Endothelial cell (in vitro differentiated cells): ENCODE results near the gene SYNJ2. TPM values are rescaled to one million over a fixed set of nuclear protein-coding genes. Genes with fewer than 3 reads are reported as not detected.

Experiments
- DNase-seq: peaks from one replicate; pipeline ENCODE4 v3.0.0; 2021; ENCODE audit warnings: low spot score
- H3K27ac Mint-ChIP-seq: one replicate; pipeline ENCODE4 v1.8.0; 2021; ENCODE audit warnings: mixed read lengths, inconsistent platforms; ENCODE audit not compliant: unreplicated experiment
- H3K27me3 Mint-ChIP-seq: one replicate; pipeline ENCODE4 v1.8.0; 2021; ENCODE audit warnings: mild to moderate bottlenecking, moderate library complexity, mixed read lengths, inconsistent platforms; ENCODE audit not compliant: unreplicated experiment
- H3K36me3 Mint-ChIP-seq: one replicate; pipeline ENCODE4 v1.8.0; 2021; ENCODE audit warnings: mild to moderate bottlenecking, low read depth, mixed read lengths, inconsistent platforms; ENCODE audit not compliant: unreplicated experiment
- H3K4me1 Mint-ChIP-seq: one replicate; pipeline ENCODE4 v1.8.0; 2021; ENCODE audit warnings: mild to moderate bottlenecking, mixed read lengths, inconsistent platforms; ENCODE audit not compliant: unreplicated experiment
- H3K4me3 Mint-ChIP-seq: one replicate; pipeline ENCODE4 v1.8.0; 2021; ENCODE audit warnings: mild to moderate bottlenecking, mixed read lengths, inconsistent platforms; ENCODE audit not compliant: unreplicated experiment
- H3K9me3 Mint-ChIP-seq: one replicate; pipeline ENCODE4 v1.8.0; 2021; ENCODE audit warnings: mixed read lengths, inconsistent platforms; ENCODE audit not compliant: unreplicated experiment
- CTCF ChIP-seq: fragments of 200-600 bp; sonication (generic); IDR thresholded peaks from one replicate; pipeline ENCODE4 v1.5.0; 2021; ENCODE audit warnings: antibody characterized with exemption; ENCODE audit not compliant: unreplicated experiment
- total RNA-seq: library from RNA; stranded (reverse); fragmentation: NEBNext Ultra II Directional; extraction: Animal tissue kit (Norgen Biotek cat#: 25700); gene quantifications from one replicate; pipeline ENCODE4 v1.2.1, GENCODE V29; 2021; ENCODE audit not compliant: unreplicated experiment

The SYNJ2 gene
- total RNA-seq, 1 donor from 2014 or later = 33.7 TPM

- no peak for DNase-seq
- no peak for TF ChIP-seq CTCF
- H3K9me3 Mint-ChIP-seq = peaks cover 8% of the 10 kb centered on the region
- H3K27ac Mint-ChIP-seq = no peak overlapping the region
- H3K4me1 Mint-ChIP-seq = peaks cover 65% of the 10 kb centered on the region
- H3K36me3 Mint-ChIP-seq = peaks cover 29% of the 10 kb centered on the region
- peaks cover 2% of the 10 kb centered on the region for H3K27me3 Mint-ChIP-seq
- H3K4me3 Mint-ChIP-seq = no peak overlapping the region
Observed at GRCh38 chr6:158017621-158018040, 36.0 kb downstream of the SYNJ2 start.

- H3K27me3 Mint-ChIP-seq = peaks cover 2% of the 10 kb centered on the region
- DNase-seq = no peak
- no peak overlapping the region for H3K4me3 Mint-ChIP-seq
- H3K4me1 Mint-ChIP-seq = peaks cover 65% of the 10 kb centered on the region
- H3K27ac Mint-ChIP-seq = no peak overlapping the region
- H3K36me3 Mint-ChIP-seq = peaks cover 29% of the 10 kb centered on the region
- TF ChIP-seq CTCF = no peak
- H3K9me3 Mint-ChIP-seq = peaks cover 8% of the 10 kb centered on the region
Observed at GRCh38 chr6:158018041-158018771, 36.5 kb downstream of the SYNJ2 start.

GRCh38 chr6:158018851-158019361, 37.2 kb downstream of the SYNJ2 start:
- H3K9me3 Mint-ChIP-seq = peaks cover 1% of the 10 kb centered on the region
- H3K27ac Mint-ChIP-seq = no peak overlapping the region
- H3K36me3 Mint-ChIP-seq = peaks cover 23% of the 10 kb centered on the region
- H3K4me1 Mint-ChIP-seq = peaks cover 67% of the 10 kb centered on the region
- no peak for DNase-seq
- peaks cover 2% of the 10 kb centered on the region for H3K27me3 Mint-ChIP-seq
- no peak for TF ChIP-seq CTCF
- no peak overlapping the region for H3K4me3 Mint-ChIP-seq

- peaks cover 66% of the 10 kb centered on the region for H3K4me1 Mint-ChIP-seq
- H3K4me3 Mint-ChIP-seq = peak overlapping the region; percentile 75
- TF ChIP-seq CTCF = no peak
- H3K9me3 Mint-ChIP-seq = no peaks in the 10 kb centered on the region
- H3K36me3 Mint-ChIP-seq = peaks cover 19% of the 10 kb centered on the region
- peaks cover 3% of the 10 kb centered on the region for H3K27me3 Mint-ChIP-seq
- no peak for DNase-seq
- H3K27ac Mint-ChIP-seq = no peak overlapping the region
Observed at GRCh38 chr6:158019416-158019815, 37.8 kb downstream of the SYNJ2 start.

- Mint-ChIP-seq H3K4me1 (peaks cover 61% of the 10 kb centered on the region), H3K9me3 (no peaks in the 10 kb centered on the region), H3K36me3 (peaks cover 13% of the 10 kb centered on the region), H3K27me3 (peaks cover 4% of the 10 kb centered on the region), H3K27ac (peak overlapping the region; percentile 95), H3K4me3 (peak overlapping the region; percentile 75)
- TF ChIP-seq CTCF = no peak
- DNase-seq = no peak
Observed at GRCh38 chr6:158020272-158020711, 38.6 kb downstream of the SYNJ2 start.
